ENCODE data around the gene CCDC43.
"Not testable (repeated sequence)": the region's sequence is repeated elsewhere in the genome, so short reads cannot be mapped to it uniquely, and the experiment has no call there.

CCDC43 gene, protein sequence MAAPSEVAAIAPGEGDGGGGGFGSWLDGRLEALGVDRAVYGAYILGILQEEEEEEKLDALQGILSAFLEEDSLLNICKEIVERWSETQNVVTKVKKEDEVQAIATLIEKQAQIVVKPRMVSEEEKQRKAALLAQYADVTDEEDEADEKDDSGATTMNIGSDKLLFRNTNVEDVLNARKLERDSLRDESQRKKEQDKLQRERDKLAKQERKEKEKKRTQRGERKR

DNA sequence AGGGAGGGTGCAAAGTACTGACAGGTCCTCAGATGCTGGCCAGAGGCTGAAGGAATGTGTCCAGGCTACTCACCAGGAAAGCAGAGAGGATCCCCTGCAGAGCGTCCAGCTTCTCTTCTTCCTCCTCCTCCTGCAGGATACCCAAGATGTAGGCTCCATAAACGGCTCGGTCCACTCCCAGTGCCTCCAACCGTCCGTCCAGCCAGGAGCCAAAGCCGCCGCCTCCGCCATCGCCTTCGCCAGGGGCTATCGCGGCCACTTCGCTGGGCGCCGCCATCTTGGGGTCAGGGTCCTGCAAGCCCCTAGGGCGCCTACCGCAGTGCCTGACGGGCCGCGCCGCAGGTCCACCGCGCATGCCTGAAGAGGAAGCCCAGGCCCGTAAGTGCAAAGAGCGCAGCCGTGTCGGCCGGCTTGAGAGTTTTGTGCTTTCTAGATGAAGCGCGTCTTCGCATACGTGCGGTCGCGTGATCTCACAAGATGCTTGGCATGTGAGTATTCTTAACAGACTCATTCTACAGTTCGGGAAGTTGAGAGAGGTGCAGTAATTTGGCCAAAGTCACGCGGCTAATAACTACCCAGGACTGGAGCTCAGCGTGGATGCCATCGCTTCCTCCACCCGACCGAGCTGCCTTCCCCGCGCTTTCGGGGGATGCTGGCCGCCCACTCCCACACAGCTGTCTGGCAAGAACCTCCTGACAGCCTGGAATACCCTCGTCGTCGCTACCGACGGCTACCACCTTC lies at the start of gene CCDC43:
Gene CCDC43, minus strand, starts transcription at position 300 of the 741 bp plus-strand sequence. Its CDS starts 23 bp downstream, at position 277.
- peak; percentile 18 for FAIRE-seq

DNA sequence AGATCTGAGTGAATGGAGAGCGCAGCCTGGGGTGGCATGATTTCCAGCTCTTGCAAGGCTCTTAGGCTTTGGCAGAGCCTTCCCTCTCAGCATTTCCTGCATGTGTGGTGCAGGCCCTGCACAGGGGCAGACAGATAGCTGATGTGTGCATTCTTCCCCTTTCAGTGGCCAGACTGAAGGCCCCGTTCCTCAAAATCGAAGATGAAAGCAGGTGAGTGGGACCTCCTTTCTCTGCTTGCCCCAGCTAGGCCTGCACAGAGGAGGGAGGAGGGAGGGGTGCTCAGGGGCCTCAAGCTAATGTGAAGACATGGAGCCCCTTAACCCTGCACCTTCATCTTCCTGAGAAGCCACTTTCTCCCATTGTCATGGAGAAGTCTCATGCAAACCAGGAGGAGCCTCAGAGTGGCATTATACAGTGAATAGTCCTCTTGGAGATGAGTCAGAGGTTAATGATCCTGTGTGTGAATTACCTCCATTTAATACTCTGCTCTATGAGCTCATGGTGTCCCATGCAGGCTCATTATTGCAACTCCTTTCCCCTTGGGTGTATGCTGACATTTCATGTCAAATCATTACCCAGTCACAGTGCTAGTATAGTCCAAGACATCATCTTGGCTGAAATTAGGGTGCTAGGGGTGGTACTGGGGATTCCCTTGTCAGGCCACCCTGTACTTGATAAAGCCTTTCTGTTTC lies 48.8 kb upstream of the CCDC43 start:
- no peak for FAIRE-seq

DNA sequence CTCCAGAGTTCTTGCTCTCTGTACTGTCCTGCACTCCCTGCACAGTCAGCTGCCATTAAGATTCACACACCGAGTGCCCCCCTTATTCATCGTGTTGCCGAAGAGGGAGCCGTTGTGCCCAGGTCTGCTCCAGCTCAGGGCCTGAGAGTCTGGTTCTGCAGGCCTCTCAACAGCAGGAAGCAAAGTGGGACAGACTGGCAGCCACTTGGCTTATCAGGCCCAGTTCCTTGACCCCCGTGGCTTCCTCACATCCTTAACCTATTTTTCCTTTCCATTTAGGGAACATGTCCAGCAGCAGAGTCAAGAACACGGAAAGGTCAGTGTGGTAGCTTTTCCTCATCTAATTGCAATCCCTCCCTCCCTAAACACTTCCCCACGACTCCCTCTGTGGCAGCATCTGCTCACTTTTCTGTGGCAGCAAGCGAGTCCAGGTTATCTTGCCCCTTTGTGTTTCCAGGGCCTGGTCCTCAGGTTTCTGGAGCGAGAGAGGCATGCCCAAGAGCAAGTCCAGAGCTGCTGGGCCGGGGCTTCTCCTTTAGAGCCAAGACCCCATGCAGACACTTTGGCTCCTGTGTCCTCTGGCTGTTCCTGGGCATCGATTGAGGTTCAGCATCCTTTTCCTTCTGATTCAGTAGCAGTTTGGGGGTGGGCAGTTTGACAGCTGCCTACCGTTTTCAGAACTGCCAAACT lies 47.1 kb upstream of the CCDC43 start:
- no peak for FAIRE-seq

DNA sequence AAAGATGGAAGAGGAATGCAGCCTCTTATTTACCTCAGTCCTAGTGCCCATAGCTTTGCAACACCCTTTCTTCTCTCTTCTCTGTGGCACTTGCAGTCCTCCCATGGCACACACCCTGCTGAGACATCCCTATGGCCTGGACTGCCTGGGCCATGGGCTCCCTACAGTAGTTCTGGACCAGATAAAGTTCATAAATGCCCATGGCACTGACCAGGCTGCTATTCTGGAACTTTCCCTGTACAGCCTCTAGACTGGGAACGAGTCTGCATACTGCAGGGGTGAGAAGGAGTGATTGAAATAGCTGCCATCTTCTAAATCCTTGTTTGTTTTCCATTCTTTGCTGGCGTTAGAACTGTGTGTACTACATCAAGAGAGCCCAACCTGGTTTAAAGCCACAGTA lies 44.7 kb upstream of the CCDC43 start:
- FAIRE-seq = no peak

DNA sequence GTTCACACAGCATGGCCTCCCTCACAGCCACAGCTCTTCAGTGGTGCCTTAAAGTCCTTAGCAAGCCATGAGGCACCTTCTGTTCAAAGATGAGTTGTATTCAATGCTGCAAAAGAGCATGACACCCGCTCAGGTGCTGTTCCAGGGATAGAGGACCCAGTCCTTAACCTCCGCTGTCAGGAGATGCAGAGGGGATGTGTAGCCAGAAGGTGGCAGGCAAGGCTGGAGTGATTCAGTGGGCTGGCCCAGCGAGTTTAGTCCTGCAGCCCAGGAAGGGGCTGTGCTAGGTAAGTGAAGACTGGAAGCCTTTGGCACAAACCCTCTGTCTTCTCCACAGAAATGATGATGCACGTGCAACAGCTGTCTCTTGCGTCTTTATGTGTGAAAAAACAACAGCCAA lies 44.2 kb upstream of the CCDC43 start:
- FAIRE-seq = no peak

DNA sequence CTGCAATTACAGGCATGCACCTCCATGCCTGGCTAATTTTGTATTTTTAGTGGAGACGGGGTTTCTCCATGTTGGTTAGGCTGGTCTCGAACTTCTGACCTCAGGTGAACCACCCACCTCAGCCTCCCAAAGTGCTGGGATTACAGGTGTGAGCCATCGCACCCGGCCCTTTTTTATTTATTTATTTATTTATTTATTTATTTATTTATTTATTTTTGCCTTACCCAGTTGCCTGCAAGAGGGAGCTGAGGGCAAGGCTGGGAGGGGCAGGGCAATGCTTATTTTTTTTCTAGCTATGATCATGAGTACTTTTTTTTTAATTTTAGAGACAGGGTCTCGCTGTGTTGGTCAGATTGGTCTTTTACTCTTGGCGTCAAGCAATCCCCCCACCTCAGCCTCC lies 36.5 kb upstream of the CCDC43 start:
- not testable (repeated sequence) for FAIRE-seq

DNA sequence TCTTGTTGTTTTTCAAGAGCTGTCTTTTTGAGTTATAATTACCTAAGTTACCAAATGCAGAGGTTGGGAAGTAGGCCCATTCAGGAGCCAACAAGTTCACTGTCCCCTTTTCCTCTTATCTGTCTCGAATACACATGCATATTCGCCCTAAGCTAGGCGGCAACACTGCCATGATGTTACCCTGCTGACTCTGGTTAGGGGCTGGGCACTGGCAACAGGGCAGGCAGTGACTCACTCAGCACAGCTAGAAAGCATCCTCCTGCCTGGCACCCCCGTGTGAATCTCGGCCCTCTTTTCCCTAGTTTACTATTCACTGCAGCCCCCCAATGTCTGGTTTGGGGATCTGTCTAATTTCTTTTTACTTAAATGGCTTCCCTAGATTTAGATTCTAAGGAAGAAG lies 32.7 kb upstream of the CCDC43 start:
- FAIRE-seq = no peak

DNA sequence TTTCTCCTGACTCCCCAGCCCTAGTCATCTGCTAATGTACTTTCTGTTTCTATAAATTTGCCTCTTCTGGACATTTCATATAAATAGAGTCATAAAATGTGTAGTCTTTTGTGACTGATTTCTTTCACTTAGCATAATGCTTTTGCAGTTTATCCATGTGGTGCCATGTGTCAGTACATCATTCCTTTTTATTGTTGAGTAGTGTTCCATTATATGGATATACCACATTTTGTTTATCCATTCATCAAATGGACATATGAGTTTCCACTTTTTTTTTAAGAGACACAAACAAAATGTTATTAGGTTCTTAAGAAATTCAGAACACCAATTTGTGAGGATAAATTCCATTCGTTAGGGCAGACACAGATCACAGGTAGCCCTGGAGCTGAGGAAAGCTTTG lies 29.9 kb upstream of the CCDC43 start:
- FAIRE-seq = no peak

DNA sequence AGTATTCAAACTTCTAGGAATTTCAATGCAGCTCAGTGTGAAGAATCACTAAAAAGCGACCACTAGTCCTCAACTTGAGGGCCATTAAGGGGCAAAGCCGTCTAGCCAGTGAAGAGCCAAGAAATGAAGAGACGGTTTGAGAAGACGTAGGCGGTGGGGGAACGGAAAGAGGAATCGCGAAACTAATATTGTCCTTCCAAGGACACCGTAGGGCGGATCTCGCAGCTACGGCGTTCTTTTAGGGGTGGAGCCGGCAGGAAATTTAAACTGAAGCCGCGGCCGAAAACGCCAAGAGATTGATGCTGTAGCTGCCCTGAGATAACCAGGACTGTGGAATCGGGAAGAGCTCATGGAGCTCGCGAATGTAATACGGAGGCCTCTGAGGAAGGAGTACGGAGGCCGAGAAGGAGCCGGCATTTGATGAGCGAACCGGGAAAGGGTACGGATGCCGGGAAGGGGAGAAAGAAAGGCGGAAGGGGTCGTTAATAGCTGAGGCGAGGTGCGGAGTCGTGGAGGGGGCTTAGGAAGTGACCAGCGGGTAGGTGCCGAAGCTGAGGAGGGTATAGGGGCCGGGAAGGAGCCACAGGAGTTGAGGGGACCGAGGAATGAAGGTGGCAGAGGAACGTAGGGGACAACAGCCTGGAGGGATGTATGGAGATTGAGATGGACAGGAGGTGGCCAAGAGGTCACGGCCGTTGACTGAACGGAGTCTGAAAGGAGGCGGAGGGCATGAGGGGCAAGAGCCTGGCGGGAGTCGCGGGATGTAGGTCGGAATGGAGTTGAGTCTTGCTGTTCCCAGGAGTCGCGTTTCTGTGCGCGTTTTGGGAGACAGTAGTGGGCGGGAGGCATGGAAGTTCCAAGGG lies 19.1 kb upstream of the CCDC43 start, which contains the start of gene DBF4B:
Gene DBF4B, plus strand, starts transcription at position 265 of the 863 bp plus-strand sequence. Its CDS starts 156 bp downstream, at position 421.
- no peak for FAIRE-seq

DNA sequence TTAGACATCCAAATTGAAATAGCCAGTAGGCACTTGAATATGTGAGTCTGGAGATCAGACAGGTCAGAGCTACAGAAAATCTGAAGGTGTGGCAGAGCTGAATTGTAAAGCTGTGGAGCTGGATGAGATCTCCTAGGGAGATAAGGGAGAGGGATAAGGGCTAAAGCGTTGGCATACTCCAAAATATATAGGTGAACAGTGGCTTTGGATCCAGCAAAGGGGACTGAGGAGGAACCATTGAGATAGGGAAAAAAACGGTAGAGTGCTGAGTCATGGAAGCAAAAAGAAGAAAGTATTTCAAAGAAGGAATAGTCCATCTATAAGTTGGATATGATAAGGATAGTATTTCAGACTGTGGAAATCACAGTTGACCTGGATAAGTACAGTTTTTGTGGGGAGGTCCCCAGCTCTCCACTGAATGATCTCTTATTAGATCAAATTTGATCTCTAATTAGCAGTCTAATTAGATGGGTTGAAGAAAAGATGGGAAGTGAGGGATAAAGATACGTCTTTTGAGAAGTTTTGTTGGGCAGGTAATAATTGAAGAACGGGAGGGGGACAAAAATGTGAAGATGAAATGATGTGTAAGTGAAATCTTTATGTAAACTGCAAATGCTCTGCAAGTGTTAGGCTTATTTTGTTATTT lies 18.3 kb upstream of the CCDC43 start:
- no peak for FAIRE-seq

DNA sequence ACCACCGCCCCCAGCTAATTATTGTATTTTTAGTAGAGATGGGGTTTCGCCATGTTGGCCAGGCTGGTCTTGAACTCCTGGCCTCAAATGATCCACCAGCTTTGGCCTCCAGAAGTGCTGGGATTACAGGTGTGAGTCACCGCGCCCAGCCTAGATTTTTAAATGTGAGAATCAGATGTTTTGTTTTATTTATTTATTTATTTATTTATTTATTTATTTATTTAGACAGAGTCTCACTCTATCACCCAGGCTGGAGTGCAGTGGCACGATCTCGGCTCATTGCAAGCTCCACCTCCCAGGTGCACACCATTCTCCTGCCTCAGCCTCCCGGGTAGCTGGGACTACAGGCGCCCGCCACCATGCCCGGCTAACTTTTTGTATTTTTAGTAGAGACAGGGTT lies 10.7 kb upstream of the CCDC43 start:
- not testable (repeated sequence) for FAIRE-seq

DNA sequence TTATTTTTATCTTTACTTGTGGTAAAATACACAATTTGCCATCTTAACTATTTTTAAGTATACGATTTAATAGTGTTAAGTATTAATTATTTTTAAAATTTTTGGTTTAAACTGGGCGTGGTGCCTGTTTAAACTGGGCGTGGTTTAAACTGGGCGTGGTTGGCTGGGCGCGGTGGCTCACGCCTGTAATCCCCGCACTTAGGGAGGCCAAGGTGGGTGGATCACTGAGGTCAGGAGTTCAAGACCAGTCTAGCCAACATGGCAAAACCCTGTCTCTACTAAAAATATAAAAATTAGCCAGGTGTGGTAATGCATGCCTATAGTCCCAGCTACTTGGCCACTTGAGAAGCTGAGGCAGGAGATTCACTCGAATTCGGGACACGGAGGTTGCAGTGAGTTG lies 4.0 kb upstream of the CCDC43 start:
- FAIRE-seq = no peak

DNA sequence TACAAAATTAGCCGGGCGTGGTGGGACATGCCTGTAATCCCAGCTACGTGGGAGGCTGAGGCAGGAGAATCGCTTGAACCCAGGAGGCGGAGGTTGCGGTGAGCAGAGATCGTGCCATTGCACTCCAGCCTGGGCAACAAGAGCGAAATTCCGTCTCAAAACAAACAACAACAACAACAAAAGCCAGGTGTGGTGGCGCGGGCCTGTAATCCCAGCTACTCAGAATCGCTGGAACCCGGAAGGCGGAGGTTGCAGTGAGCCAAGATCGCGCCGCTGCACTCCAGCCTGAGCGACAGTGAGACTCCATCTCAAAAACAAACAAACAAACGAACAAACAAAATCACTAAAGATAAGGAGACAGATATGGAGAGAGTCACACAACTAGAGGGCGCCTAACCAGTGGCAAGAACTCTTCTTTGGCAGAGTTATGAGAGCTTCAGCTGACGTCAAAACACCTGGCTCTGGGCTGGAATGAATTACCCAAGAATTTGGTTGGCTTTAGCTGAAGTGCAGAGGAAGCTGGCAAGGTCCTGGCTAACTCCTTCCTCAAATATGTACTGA lies 1.2 kb upstream of the CCDC43 start:
- not testable (repeated sequence) for FAIRE-seq

DNA sequence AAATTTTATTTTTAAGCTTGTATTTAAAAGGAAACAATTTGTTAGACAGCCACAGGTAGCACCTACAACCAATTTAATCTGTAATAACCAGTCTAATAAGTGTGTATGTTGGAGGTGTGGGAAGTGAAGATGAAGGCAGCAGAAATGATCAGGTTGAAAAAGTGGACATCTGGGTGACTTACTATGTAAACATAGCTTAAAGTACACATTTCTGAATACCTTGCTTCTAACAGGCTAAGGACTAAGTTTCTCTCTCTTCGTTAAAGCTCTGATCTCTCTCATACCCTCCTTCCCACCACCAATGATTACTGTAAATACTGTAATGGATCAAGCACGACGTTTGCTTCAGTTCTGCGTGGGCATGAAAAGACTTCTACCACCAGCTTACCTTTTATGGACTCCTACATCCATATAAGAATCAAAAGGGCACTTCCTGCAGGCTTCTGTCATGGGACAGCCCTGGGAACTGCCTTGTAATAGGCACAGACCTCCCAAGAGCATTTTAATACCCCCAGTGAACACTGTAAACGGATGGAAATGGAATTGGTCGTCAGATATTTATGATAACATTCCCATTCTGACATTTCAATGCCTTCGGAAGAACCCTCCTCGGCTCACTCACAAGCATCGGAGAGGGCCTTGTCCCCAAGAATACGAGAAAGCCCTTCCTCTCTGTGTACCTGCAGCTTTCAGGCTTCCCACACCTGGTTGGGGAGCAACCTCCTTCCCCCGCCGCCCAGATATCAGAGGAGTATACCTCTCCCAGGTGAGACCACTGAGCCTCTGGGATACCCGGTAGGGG lies 700 bp downstream of the CCDC43 start:
- no peak for FAIRE-seq

DNA sequence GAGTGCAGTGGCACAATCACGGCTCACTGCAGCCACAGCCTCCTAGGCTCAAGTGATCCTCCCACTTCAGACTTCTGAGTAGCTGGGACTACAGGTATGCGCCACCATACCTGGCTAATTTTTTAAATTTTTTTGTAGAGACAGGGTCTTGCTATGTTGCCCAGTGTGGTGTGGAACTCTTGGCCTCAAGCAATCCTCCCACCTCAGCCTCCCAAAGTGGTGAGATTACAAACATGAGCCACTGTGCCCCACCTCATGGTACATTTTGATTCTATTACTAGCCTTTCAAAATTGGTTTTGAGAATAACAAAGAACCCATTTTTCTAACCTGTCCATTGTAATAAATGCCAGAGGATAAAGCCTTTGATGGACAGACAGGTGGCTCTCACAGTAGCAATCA lies 1.4 kb downstream of the CCDC43 start:
- FAIRE-seq = no peak

DNA sequence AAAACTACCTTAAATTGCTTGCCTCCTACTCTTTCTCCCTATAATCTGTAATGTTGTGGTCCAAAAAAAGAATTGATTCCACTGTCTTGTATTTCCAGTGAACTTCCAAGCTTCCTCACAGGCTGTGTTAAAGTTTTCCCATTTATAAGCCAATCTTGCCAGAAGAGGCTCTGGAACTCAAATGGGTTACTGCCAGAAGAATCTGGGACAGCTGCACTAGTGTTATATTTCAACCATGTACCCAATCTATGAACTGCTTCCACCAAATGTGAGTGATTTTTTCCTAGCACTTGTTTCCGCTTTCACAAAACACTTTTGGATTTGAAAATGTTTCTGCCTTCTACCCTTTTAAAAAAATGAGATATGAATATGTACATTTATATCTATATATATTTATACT lies 1.8 kb downstream of the CCDC43 start:
- no peak for FAIRE-seq

DNA sequence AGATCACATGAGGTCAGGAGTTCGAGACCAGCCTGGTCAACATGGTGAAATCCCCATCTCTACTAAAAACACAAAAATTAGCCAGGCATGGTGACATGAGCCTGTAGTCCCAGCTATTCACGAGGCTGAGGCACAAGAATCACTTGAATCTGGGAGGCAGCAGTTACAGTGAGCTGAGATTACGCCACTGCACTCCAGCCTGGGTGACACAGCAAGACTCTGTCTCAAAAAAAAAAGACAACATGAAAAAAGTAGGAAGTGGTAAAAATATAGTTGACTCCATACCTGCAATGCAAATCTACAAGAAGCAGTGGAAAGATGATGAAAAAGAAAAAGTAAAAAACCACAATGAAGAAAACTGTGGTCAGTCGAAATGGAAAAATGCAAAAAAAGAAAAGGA lies 6.3 kb downstream of the CCDC43 start:
- FAIRE-seq = not testable (repeated sequence)

DNA sequence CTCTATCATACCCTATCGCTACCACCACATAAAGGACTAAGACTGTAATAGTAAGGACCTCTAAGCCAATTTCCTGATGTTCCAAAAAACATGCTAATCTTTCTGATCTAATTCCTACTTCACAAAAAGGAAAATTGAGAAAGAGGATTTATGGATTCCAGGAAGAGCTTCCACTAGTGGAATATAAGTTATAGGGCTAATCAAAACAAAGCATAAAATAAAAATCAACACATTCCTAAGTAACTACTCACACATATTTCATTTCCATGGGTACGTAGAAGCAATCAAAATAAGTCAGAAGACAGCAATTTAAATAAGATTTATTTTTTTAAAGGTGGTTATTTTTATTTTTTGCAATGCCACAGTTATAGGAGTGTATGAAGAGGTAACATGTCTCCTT lies 12.4 kb downstream of the CCDC43 start:
- FAIRE-seq = peak; percentile 45

DNA sequence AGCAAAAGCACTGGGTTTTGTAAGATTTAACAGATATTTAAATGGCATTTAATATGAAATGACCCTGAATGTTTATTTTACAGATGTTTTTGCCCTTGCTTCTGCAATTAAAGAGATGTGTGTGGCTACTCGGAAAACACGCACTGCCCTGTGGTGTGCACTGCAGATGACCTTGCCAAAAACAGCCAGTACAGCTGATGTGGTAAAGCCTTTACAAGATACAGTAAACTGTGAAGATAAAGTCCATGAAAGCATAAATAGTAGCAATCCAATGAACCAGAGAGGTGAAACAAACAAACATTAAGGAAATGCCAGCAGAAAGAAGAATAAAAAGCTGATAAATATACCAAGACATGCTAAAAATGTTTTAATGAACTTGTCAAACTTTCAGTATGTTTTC lies 15.7 kb downstream of the CCDC43 start:
- no peak for FAIRE-seq

DNA sequence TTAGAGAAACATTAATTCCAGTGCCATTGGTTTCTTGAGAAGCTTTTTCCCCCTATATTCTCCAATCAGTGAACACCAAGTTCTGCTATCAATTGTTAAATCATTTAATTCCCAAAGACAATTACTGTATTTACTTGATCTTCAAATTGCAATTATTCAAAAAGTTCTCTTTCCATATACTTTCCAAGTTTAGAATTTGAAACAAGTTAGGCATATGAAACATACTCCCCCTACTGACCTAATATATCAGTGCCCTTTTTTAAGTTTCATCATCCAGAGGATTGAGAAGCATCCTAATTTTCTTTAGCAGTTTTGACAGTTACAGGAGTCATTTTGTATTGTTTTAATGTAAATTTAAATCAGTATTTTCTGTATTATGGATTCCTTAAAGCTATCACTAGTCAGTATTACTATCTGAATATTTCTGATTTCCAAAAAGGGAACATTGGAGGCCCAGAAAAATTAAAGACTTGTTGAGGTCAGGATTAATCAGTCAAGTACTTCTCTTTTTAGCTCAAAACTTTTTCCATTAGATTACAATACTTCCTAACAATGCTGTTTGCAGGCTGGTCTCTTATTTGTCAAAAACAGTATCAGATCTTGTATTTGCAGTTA lies 17.0 kb downstream of the CCDC43 start:
- peak; percentile 87 for FAIRE-seq

Data from endometrium (tissue), 2 donors.